Measurements from ENCODE around the gene AIDA.

The AIDA gene

DNA sequence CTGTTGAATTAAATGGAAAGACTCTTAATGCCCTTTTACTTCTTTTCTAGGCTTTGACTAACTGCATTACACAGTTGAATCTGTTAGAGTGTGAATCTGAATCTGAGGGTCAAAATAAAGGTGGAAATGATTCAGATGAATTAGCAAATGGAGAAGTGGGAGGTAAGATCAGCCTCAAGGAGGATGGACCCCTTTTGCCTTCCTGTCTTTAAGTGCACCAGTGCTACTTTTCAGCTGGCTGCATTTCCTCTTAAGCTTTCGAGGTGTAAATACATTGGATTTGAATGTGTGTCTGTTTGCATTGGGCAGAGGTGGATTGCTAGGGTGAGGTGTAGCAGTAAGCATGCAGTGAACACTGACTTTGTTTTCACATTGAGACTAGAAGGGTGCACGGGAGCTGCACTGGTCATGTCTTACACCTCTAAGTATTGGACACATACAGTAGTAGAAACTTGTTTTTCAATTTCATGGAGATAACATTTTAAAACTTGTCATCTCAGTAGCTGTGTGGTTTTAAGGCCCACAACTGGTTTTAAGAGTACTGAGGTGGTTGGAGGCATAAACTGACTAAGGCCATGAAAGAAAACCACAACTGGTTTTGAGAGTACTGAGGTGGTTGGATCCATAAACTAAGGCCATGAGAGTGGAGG lies 59.0 kb downstream of the AIDA start:
- no peak overlapping the region for H3K18ac ChIP-seq (ENCODE audit: low read length)
- H3K9ac ChIP-seq (ENCODE audit: low read length), result no peak overlapping the region
- H3K4ac ChIP-seq (ENCODE audit: low read depth, low read length), result no peak overlapping the region
- H2AK5ac ChIP-seq (ENCODE audit: low read length), result no peak overlapping the region
- no CpG with 5 or more reads among the region's 2 CpGs for WGBS (ENCODE audit: extremely low coverage, insufficient coverage, low lambda C conversion rate)
- H3K36me3 ChIP-seq (ENCODE audit: control insufficient read depth, insufficient read depth, low read length), result peaks cover 6% of the 10 kb centered on the region
- no peaks in the 10 kb centered on the region for H3K4me1 ChIP-seq (ENCODE audit: control insufficient read depth, low read depth, low read length)
- no peak overlapping the region for H3K4me3 ChIP-seq (ENCODE audit: low read length)
- no peaks in the 10 kb centered on the region for H3K79me1 ChIP-seq (ENCODE audit: low read length)
- H3K56ac ChIP-seq (ENCODE audit: low read length), result no peak overlapping the region
- no peak overlapping the region for H4K8ac ChIP-seq (ENCODE audit: low read depth, low read length)
- H3K79me2 ChIP-seq (ENCODE audit: control insufficient read depth, insufficient read depth, low read length), result no peaks in the 10 kb centered on the region
- DNase-seq, result no peak
- no peaks in the 10 kb centered on the region for H3K27me3 ChIP-seq (ENCODE audit: insufficient read depth, low read length, poor library complexity)
- no peak overlapping the region for H2BK5ac ChIP-seq (ENCODE audit: low read length)
- H3K23ac ChIP-seq (ENCODE audit: low read length), result no peak overlapping the region
- no peak overlapping the region for H2BK120ac ChIP-seq (ENCODE audit: low read depth, low read length)
- H3K27ac ChIP-seq (ENCODE audit: low read depth, low read length), result no peak overlapping the region
- no peak overlapping the region for H2BK15ac ChIP-seq (replicated peaks; ENCODE audit: low read depth)
- no peak overlapping the region for H3K4me2 ChIP-seq (ENCODE audit: low read length)
- no peak overlapping the region for H4K5ac ChIP-seq (ENCODE audit: low read length)

DNA sequence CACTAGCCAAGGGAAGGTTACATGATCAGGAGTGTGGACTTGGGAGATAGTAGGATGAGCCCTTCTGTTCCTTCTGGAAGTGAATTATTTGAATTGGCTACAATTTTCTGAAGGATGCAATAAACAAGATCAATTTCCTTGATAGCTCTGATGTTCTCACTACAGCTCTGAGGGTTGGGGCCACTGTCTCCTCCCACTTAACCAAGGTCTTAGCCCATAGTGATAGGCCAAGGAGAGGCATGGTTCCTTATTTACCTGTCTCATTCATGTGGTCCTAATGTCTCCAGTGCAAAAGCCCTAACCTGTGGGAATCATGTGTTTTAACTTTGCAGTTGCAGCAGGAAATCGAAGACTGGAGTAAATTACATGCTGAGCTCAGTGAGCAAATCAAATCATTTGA lies 59.6 kb downstream of the AIDA start:
- Histone ChIP-seq H3K23ac (ENCODE audit: low read length) (no peak overlapping the region), H2BK5ac (ENCODE audit: low read length) (no peak overlapping the region), H3K79me2 (ENCODE audit: control insufficient read depth, insufficient read depth, low read length) (no peaks in the 10 kb centered on the region), H3K27me3 (ENCODE audit: insufficient read depth, low read length, poor library complexity) (no peaks in the 10 kb centered on the region), H3K4ac (ENCODE audit: low read depth, low read length) (no peak overlapping the region), H3K4me3 (ENCODE audit: low read length) (no peak overlapping the region), H3K9ac (ENCODE audit: low read length) (no peak overlapping the region), H4K8ac (ENCODE audit: low read depth, low read length) (no peak overlapping the region), H3K56ac (ENCODE audit: low read length) (no peak overlapping the region), H3K36me3 (ENCODE audit: control insufficient read depth, insufficient read depth, low read length) (peaks cover 6% of the 10 kb centered on the region), H3K27ac (ENCODE audit: low read depth, low read length) (no peak overlapping the region), H2BK15ac (replicated peaks; ENCODE audit: low read depth) (no peak overlapping the region), H3K4me1 (ENCODE audit: control insufficient read depth, low read depth, low read length) (no peaks in the 10 kb centered on the region), H3K4me2 (ENCODE audit: low read length) (no peak overlapping the region), H4K5ac (ENCODE audit: low read length) (no peak overlapping the region), H2AK5ac (ENCODE audit: low read length) (no peak overlapping the region), H2BK120ac (ENCODE audit: low read depth, low read length) (no peak overlapping the region), H3K79me1 (ENCODE audit: low read length) (no peaks in the 10 kb centered on the region), H3K18ac (ENCODE audit: low read length) (no peak overlapping the region)
- DNase-seq, result no peak
- no CpG with 5 or more reads among the region's 1 CpG for WGBS (ENCODE audit: extremely low coverage, insufficient coverage, low lambda C conversion rate)

DNA sequence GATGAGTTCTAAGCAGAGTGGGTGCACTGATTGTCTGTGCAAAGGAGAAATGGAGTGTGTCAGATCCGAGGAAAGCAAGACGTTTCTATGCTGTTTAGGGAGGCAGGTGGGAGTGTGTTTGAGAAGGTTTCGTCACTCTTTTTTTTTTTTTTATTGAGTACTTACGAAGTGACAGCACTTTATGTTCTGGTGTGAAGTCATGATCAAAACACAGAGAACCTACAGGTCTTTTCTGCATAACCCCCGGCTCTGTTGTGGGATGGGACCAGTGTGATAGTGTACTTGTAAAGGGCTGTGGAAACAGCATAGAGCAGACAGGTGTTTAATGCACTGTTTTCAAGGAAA lies 67.7 kb downstream of the AIDA start:
- H3K79me2 ChIP-seq (ENCODE audit: control insufficient read depth, insufficient read depth, low read length), result peaks cover 2% of the 10 kb centered on the region
- DNase-seq, result no peak
- H3K4me1 ChIP-seq (ENCODE audit: control insufficient read depth, low read depth, low read length), result no peaks in the 10 kb centered on the region
- H3K4me2 ChIP-seq (ENCODE audit: low read length), result peak overlapping the region; percentile 98
- H3K27ac ChIP-seq (ENCODE audit: low read depth, low read length), result peak overlapping the region; percentile 32
- H3K56ac ChIP-seq (ENCODE audit: low read length), result peak overlapping the region; percentile 92
- no peak overlapping the region for H4K8ac ChIP-seq (ENCODE audit: low read depth, low read length)
- H3K18ac ChIP-seq (ENCODE audit: low read length), result no peak overlapping the region
- no peaks in the 10 kb centered on the region for H3K27me3 ChIP-seq (ENCODE audit: insufficient read depth, low read length, poor library complexity)
- no CpG with 5 or more reads among the region's 5 CpGs for WGBS (ENCODE audit: extremely low coverage, insufficient coverage, low lambda C conversion rate)
- peak overlapping the region; percentile 91 for H3K9ac ChIP-seq (ENCODE audit: low read length)
- no peak overlapping the region for H2BK5ac ChIP-seq (ENCODE audit: low read length)
- no peak overlapping the region for H3K4ac ChIP-seq (ENCODE audit: low read depth, low read length)
- H3K36me3 ChIP-seq (ENCODE audit: control insufficient read depth, insufficient read depth, low read length), result no peaks in the 10 kb centered on the region
- H3K4me3 ChIP-seq (ENCODE audit: low read length), result peak overlapping the region; percentile 91
- H4K5ac ChIP-seq (ENCODE audit: low read length), result no peak overlapping the region
- H2BK15ac ChIP-seq (replicated peaks; ENCODE audit: low read depth), result no peak overlapping the region
- H2AK5ac ChIP-seq (ENCODE audit: low read length), result no peak overlapping the region
- H3K79me1 ChIP-seq (ENCODE audit: low read length), result peaks cover 4% of the 10 kb centered on the region
- H3K23ac ChIP-seq (ENCODE audit: low read length), result no peak overlapping the region
- no peak overlapping the region for H2BK120ac ChIP-seq (ENCODE audit: low read depth, low read length)

DNA sequence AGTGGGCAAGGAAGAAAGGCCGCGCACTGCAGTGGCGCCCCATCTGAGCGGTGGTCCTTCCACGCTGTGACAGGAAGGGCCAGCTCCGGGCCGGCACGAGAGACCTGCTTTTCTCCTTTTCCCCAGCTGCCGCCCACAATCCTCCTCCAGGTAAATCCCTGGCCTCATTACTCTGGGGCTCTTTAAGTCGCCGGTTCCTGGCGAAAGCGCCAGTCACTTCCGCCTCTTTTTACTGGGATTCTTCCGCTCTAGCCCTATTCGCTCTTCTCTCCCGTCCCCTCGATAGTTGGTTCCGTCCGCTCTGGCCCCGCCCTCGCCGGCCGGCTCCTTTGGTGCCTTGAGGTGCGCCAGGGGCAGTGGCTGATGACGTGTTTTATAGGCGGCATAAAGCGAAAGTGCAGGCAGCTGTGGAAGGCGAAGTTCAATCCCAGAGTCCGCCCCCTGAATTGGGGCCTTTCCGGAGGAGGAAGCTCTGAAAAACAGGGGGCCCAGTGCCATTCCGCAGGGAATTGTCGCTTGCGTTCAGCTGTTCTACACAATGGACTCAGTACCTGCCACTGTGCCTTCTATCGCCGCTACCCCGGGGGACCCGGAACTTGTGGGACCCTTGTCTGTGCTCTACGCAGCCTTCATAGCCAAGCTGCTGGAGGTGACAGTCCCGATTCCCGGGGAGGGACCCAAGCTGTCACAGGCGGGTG lies 68.2 kb downstream of the AIDA start:
- peak overlapping the region; percentile 91 for H3K9ac ChIP-seq (ENCODE audit: low read length)
- no peak overlapping the region for H2BK120ac ChIP-seq (ENCODE audit: low read depth, low read length)
- no peak overlapping the region for H4K5ac ChIP-seq (ENCODE audit: low read length)
- peak overlapping the region; percentile 91 for H3K4me3 ChIP-seq (ENCODE audit: low read length)
- peak overlapping the region; percentile 95 for H3K4ac ChIP-seq (ENCODE audit: low read depth, low read length)
- H3K18ac ChIP-seq (ENCODE audit: low read length), result peak overlapping the region; percentile 91
- peak overlapping the region; percentile 98 for H3K4me2 ChIP-seq (ENCODE audit: low read length)
- peaks cover 2% of the 10 kb centered on the region for H3K79me2 ChIP-seq (ENCODE audit: control insufficient read depth, insufficient read depth, low read length)
- no peak overlapping the region for H2BK15ac ChIP-seq (replicated peaks; ENCODE audit: low read depth)
- WGBS (ENCODE audit: extremely low coverage, insufficient coverage, low lambda C conversion rate), result no CpG with 5 or more reads among the region's 42 CpGs
- H2BK5ac ChIP-seq (ENCODE audit: low read length), result peak overlapping the region; percentile 82
- no peak overlapping the region for H3K23ac ChIP-seq (ENCODE audit: low read length)
- H4K8ac ChIP-seq (ENCODE audit: low read depth, low read length), result peak overlapping the region; percentile 98
- peaks cover 4% of the 10 kb centered on the region for H3K79me1 ChIP-seq (ENCODE audit: low read length)
- H3K56ac ChIP-seq (ENCODE audit: low read length), result peak overlapping the region; percentile 94
- H3K36me3 ChIP-seq (ENCODE audit: control insufficient read depth, insufficient read depth, low read length), result no peaks in the 10 kb centered on the region
- no peak overlapping the region for H2AK5ac ChIP-seq (ENCODE audit: low read length)
- H3K4me1 ChIP-seq (ENCODE audit: control insufficient read depth, low read depth, low read length), result no peaks in the 10 kb centered on the region
- DNase-seq, result peak; percentile 100
- peak overlapping the region; percentile 94 for H3K27ac ChIP-seq (ENCODE audit: low read depth, low read length)
- H3K27me3 ChIP-seq (ENCODE audit: insufficient read depth, low read length, poor library complexity), result no peaks in the 10 kb centered on the region

DNA sequence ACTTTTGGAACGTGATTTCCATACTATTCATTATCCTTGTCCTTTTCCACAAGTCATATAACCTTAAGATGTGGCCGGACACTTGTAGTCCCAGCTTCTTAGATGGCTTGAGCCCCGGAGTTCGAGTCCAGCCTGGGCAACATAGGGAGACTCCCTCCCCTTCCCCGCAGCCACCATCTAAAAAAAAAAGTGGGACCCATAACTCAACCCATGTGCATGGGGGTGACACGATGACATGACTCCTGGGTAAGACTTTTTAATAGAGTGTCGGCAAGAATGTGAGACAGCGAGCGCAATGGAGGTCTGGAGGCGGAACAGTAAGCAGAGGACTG lies 68.7 kb downstream of the AIDA start:
- no peaks in the 10 kb centered on the region for H3K36me3 ChIP-seq (ENCODE audit: control insufficient read depth, insufficient read depth, low read length)
- H4K8ac ChIP-seq (ENCODE audit: low read depth, low read length), result peak overlapping the region; percentile 98
- no CpG with 5 or more reads among the region's 10 CpGs for WGBS (ENCODE audit: extremely low coverage, insufficient coverage, low lambda C conversion rate)
- H3K56ac ChIP-seq (ENCODE audit: low read length), result peak overlapping the region; percentile 94
- H3K9ac ChIP-seq (ENCODE audit: low read length), result peak overlapping the region; percentile 91
- H3K79me1 ChIP-seq (ENCODE audit: low read length), result peaks cover 4% of the 10 kb centered on the region
- peak overlapping the region; percentile 66 for H3K4me3 ChIP-seq (ENCODE audit: low read length)
- no peak overlapping the region for H2BK15ac ChIP-seq (replicated peaks; ENCODE audit: low read depth)
- H4K5ac ChIP-seq (ENCODE audit: low read length), result no peak overlapping the region
- H2AK5ac ChIP-seq (ENCODE audit: low read length), result no peak overlapping the region
- H3K27ac ChIP-seq (ENCODE audit: low read depth, low read length), result peak overlapping the region; percentile 94
- H2BK120ac ChIP-seq (ENCODE audit: low read depth, low read length), result no peak overlapping the region
- no peak for DNase-seq
- H2BK5ac ChIP-seq (ENCODE audit: low read length), result peak overlapping the region; percentile 82
- peak overlapping the region; percentile 11 for H3K4me2 ChIP-seq (ENCODE audit: low read length)
- peak overlapping the region; percentile 95 for H3K4ac ChIP-seq (ENCODE audit: low read depth, low read length)
- H3K23ac ChIP-seq (ENCODE audit: low read length), result no peak overlapping the region
- peak overlapping the region; percentile 91 for H3K18ac ChIP-seq (ENCODE audit: low read length)
- no peaks in the 10 kb centered on the region for H3K27me3 ChIP-seq (ENCODE audit: insufficient read depth, low read length, poor library complexity)
- H3K79me2 ChIP-seq (ENCODE audit: control insufficient read depth, insufficient read depth, low read length), result peaks cover 2% of the 10 kb centered on the region
- H3K4me1 ChIP-seq (ENCODE audit: control insufficient read depth, low read depth, low read length), result no peaks in the 10 kb centered on the region
